ENCODE data around the gene RAB44.
"Not testable (repeated sequence)": the region's sequence is repeated elsewhere in the genome, so short reads cannot be mapped to it uniquely, and the experiment has no call there.

The RAB44 gene

DNA sequence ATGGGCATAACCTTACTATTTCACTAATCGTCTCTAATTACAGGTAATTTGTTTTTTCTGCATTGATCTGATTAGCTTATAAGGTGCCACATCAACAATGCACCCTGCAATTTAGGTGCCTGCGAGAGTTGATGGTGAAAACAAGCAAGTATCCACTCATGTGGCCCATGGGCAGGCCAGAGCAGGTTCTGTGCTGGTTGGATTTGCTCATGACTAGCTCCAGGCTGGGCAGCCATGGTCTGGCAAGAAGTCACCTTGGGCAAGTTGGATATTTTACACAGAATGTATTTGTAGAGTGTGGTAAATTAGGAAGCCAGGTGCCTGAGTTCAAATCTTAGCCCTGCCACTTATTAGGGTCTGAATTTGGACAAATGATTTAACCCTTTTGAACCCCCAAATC is 25.3 kb downstream of the RAB44 start:
- ATAC-seq, result no peak
- no peak overlapping the region for H3K27ac Mint-ChIP-seq
- no peak overlapping the region for H3K4me3 Mint-ChIP-seq
- H3K36me3 Mint-ChIP-seq (ENCODE audit: low read depth), result no peaks in the 10 kb centered on the region
- peaks cover 25% of the 10 kb centered on the region for H3K4me1 Mint-ChIP-seq
- no peaks in the 10 kb centered on the region for H3K27me3 Mint-ChIP-seq
- no peaks in the 10 kb centered on the region for H3K9me3 Mint-ChIP-seq
- DNase-seq, result no peak

DNA sequence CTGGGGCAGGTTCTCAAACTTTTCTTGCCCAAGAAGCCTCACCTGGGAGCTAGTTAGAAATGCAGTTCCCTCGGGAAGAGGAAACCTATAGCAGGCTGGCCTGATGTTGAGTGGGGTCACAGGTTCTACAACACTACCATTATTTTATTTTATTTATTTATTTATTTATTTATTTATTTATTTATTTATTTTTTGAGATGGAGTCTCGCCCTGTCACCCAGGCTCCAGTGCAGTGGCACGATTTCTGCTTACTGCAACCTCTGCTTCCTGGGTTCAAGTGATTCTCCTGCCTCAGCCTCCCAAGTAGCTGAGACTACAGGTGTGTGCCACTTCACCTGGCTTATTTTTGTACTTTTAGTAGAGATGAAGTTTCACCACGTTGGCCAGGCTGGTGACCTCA is 26.4 kb downstream of the RAB44 start:
- not testable (repeated sequence) for H3K9me3 Mint-ChIP-seq; H3K27me3 Mint-ChIP-seq; DNase-seq; H3K27ac Mint-ChIP-seq; ATAC-seq; H3K4me3 Mint-ChIP-seq; H3K36me3 Mint-ChIP-seq (ENCODE audit: low read depth)
- H3K4me1 Mint-ChIP-seq, result peaks cover 31% of the 10 kb centered on the region

DNA sequence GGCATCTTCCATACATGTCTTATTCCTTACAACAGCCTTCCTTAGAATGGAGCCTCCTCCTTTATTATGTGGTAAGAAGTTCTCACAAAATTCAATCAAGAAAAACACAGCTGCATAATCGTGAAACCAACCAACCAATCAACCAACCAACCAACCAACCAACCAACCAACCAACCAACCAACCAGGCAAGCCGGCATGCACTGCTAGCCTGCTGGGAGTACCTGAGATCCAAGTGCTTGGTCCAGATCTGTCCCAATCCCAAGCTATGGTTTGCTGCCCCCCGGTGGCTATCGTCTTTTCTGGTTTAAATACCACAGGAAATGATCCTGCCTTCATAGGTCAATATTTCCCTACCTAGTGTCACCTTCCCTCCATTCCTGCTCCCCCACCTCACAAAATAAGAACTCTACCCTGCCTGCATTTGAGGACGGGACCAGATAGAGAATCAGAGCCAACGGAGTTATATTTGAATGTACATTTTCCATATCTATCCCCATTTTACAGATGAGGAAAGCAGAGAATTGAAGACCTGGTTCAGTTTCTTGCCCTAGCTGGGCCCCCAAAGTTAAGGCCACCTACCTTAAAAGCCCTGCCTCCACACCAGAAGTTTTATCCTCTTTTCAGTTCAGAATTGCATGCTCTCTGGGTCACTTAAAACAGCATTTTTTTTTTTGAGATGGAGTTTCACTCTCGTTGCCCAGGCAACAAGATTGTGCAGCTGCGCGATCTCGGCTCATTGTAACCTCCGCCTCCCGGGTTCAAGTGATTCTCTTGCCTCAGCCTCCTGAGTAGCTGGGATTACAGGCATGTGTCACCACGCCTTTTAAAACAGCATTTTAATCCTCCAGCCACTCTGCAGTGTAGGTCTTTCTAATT is 27.1 kb downstream of the RAB44 start:
- Mint-ChIP-seq H3K27ac (no peak overlapping the region), H3K27me3 (no peaks in the 10 kb centered on the region), H3K9me3 (no peaks in the 10 kb centered on the region), H3K4me3 (no peak overlapping the region), H3K4me1 (peaks cover 31% of the 10 kb centered on the region), H3K36me3 (ENCODE audit: low read depth) (no peaks in the 10 kb centered on the region)
- DNase-seq, result peak; percentile 73
- peak; percentile 37 for ATAC-seq

DNA sequence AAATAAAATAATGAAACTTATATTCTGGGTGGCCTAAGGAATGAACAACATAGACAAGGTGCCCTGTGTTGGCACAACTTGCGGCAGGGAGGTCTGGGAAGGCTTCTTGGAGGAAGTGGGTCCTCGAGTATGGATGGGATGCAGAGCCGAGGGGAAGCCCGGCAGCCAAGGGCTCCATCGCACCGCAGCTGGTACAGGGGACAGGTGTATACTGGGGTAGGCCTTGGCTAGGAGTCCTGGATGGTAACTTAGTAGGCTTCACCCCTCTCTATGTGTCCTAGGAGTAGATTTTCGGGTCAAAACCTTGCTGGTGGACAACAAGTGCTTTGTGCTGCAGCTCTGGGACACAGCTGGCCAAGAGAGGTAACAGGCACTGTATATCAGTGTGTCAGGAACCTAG is 28.0 kb downstream of the RAB44 start:
- Mint-ChIP-seq H3K4me3 (no peak overlapping the region), H3K27ac (peak overlapping the region; percentile 40), H3K27me3 (no peaks in the 10 kb centered on the region), H3K9me3 (no peaks in the 10 kb centered on the region), H3K4me1 (peaks cover 31% of the 10 kb centered on the region), H3K36me3 (ENCODE audit: low read depth) (no peaks in the 10 kb centered on the region)
- DNase-seq (no peak), ATAC-seq (no peak)

DNA sequence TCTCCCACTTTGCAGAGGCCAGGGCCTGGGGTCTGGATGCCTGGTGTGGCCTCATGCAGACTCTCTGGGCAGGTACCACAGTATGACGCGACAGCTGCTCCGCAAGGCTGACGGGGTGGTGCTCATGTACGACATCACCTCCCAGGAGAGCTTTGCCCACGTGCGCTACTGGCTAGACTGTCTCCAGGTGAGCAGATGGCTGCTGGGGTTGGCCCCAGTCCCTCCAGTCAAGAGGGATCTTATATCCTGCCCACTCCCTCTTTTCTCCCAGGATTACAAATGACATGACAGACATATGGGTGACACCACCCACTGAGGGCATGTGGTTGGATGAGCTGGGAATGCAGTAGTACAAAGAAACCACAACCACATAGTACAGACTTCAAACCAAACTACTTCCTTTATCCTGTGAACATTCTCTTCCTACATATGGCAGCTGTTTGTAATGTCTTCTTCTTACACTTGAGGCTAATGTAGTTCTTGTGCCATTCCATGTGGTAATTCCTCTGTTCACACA is 29.9 kb downstream of the RAB44 start:
- Mint-ChIP-seq H3K4me3 (no peak overlapping the region), H3K36me3 (ENCODE audit: low read depth) (no peaks in the 10 kb centered on the region), H3K9me3 (no peaks in the 10 kb centered on the region), H3K27me3 (no peaks in the 10 kb centered on the region), H3K4me1 (peaks cover 31% of the 10 kb centered on the region), H3K27ac (no peak overlapping the region)
- ATAC-seq (peak; percentile 23), DNase-seq (no peak)

DNA sequence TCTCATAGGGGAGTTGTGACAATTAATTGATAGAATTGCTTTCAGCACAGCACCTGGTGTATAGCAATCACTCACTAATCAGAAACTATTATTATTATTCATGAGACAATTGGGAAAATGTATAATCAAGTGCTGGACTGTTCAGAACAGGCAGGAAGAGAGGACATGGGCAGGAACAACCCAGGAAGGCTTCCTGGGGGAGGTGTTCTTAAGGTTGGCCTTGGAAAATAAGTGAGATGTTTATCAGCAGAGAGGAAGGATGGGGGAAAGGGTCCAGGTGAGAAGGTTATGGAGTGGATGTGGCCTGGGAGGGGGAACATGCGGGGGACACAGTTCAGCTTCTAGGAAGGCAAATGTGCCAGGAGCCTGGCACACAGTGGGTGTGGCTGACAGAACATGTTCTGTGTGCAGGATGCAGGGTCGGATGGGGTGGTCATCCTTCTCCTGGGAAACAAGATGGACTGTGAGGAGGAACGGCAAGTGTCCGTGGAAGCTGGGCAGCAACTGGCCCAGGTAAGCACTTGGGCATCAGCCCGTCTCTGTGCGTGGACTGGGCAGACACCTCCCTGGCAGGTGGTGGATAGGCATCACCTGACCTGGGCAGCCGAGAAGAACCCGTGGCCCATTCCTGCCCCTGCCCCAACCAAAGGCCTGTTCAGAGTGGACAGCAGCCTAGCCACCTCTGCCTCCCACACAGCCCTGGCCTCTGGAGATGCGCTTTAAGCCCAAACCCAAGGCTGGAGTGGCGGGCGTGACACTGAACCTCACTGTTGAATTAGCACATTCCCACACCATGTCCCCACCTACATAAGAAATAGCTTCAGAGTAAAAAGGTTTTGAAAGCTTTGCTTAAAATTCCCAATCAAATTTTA is 30.9 kb downstream of the RAB44 start:
- DNase-seq (no peak), ATAC-seq (no peak)
- Mint-ChIP-seq H3K4me3 (no peak overlapping the region), H3K27me3 (no peaks in the 10 kb centered on the region), H3K9me3 (no peaks in the 10 kb centered on the region), H3K27ac (no peak overlapping the region), H3K36me3 (ENCODE audit: low read depth) (no peaks in the 10 kb centered on the region), H3K4me1 (peaks cover 35% of the 10 kb centered on the region)

DNA sequence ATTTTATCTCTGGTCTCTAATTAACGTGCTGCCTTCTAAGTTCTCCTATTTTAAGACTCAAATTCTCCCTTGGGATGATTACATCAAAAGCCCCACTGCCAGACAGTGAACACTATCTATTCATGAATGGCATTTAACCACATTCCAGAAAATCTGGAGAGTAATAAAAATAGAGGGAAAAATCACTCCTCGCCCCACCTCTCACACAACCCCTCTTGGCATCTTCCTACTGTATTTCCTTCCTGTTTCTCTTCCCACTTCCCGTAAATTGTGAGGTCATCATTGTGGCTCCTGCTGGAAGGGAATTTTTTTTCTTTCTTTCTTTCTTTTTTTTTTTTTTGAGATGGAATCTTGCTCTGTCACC is 31.5 kb downstream of the RAB44 start:
- Mint-ChIP-seq H3K9me3 (no peaks in the 10 kb centered on the region), H3K4me3 (no peak overlapping the region), H3K36me3 (ENCODE audit: low read depth) (no peaks in the 10 kb centered on the region), H3K4me1 (peaks cover 37% of the 10 kb centered on the region), H3K27me3 (no peaks in the 10 kb centered on the region), H3K27ac (no peak overlapping the region)
- DNase-seq (no peak), ATAC-seq (no peak)

DNA sequence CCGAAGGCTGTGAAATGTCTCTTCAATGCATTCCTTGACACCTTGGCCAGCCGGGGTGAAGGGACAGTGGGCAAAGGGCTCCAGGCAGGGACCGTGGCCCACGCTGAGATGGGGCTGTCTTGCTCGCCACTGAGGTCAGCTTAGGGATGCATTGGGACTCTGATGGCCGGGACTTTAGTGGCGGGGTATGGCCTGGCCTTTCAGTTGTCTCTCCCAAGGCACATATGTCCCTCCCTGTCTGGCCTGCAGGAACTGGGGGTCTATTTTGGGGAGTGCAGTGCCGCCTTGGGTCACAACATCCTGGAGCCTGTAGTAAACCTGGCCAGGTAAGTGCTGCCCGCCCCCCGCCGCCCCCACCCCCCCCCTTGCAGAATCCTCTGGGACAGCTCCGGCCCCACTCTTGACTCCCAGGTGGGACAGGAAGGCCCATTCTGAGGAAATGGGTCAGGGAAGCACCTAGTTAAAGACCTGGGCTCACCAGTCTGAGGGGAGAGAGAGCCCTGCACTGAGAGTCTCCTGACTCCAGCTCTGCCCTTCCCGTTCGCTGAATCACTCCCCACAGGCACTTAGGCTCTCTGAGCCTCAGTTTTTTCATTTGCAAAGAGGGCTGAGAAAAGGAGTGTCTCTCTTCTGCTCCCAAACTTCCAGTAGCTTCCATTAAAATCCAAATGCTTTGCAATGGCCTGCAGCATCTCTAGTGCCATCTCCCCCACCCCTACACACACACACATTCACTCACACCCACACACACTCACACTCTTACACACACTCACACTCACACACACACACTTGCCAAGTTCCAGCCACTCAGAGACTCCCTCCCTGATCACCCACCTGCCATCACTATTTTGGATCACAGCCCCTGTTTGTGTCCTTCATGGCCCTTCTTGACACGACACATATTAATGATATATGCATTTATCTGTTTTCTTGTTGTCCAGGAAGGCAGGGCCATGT is 33.1 kb downstream of the RAB44 start:
- no peak for DNase-seq
- Mint-ChIP-seq H3K27me3 (no peaks in the 10 kb centered on the region), H3K9me3 (no peaks in the 10 kb centered on the region), H3K27ac (no peak overlapping the region), H3K36me3 (ENCODE audit: low read depth) (no peaks in the 10 kb centered on the region), H3K4me1 (peaks cover 34% of the 10 kb centered on the region), H3K4me3 (no peak overlapping the region)
- ATAC-seq, result no peak

DNA sequence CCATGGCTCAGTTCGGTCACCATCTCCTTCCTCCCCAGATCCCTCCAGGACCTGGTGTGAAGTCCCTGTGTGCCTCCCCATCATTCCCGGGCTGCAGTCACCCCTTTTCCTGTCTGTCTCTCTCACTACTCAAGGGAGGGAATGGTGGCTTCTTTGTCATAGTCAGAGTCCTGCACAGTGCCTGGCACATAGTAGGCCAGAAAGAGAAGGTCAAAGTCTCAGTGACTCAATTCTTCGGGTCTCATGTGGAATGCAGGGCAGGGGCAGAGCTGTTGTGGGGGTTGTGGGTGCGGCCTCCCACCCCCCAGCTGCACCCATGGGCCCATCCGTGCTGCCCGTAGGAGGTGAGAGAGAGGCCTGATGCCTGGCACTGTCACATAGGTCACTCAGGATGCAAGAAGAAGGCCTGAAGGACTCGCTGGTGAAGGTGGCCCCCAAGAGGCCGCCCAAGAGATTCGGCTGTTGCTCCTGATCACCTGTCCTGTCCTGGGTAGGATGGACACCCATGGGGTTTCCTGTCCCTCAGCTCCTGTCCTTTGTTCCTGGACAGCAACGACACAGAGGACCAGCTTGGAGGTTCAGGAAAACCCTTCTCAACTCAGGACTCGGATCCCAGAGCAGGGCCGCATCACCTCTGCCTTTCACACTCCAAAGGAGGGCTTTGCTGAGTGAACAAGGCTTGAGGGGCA is 34.1 kb downstream of the RAB44 start:
- Mint-ChIP-seq H3K9me3 (no peaks in the 10 kb centered on the region), H3K27me3 (no peaks in the 10 kb centered on the region), H3K27ac (no peak overlapping the region), H3K36me3 (ENCODE audit: low read depth) (no peaks in the 10 kb centered on the region), H3K4me3 (no peak overlapping the region), H3K4me1 (peaks cover 27% of the 10 kb centered on the region)
- ATAC-seq, result no peak
- no peak for DNase-seq

DNA sequence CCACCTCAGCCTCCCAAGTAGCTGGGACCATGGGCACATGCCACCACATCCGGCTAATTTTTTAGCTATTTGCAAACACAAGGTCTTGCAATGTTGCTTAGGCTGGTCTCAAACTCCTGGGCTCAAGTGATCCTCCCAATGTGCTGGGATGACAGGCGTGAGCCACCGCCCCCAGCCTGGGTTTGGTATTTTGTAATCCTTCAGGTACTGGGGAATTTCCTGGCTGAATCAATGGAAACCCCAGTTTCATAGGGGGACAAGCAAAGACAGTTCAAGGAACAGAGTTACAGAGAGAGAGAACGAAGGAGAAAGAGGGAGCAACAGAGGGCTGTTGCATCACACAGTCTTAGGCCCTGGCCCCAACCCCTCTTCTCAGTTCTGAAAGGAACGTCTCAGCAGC is 35.7 kb downstream of the RAB44 start:
- no peaks in the 10 kb centered on the region for H3K36me3 Mint-ChIP-seq (ENCODE audit: low read depth)
- no peak overlapping the region for H3K27ac Mint-ChIP-seq
- no peak for ATAC-seq
- DNase-seq, result no peak
- no peaks in the 10 kb centered on the region for H3K9me3 Mint-ChIP-seq
- H3K4me1 Mint-ChIP-seq, result peaks cover 16% of the 10 kb centered on the region
- no peaks in the 10 kb centered on the region for H3K27me3 Mint-ChIP-seq
- no peak overlapping the region for H3K4me3 Mint-ChIP-seq

DNA sequence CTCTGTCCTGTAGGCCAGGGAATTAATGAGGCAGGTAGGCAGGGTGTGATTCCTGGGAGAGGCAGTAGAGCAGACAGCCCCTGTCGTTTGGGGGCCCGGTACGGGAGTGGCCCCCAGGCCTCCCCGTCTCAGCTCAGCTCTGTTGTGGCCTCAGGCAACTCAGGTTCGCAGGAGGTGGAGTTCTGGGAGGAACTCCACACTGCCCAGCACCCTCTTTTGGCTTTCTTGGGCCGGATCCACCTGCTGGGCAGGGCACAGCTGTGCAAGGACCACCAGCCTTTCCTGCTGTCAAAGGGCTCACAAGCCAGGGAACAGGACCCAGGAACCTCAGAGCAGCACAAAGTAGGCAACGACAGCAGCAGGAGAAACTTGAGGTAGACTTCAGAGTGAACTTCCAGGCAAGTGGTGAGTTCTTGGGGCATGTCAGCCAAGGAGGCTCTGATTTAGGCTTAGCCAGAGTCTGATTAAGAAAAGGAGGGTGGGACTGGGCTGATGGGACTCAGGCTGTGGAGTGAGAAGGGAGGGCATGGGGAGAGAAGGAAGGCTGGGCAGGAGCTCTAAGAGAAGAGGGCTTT is 36.9 kb downstream of the RAB44 start:
- no peaks in the 10 kb centered on the region for H3K9me3 Mint-ChIP-seq
- H3K4me3 Mint-ChIP-seq, result peak overlapping the region; percentile 29
- H3K4me1 Mint-ChIP-seq, result peaks cover 14% of the 10 kb centered on the region
- H3K27ac Mint-ChIP-seq, result peak overlapping the region; percentile 76
- no peaks in the 10 kb centered on the region for H3K27me3 Mint-ChIP-seq
- ATAC-seq (no peak), DNase-seq (no peak)
- H3K36me3 Mint-ChIP-seq (ENCODE audit: low read depth), result no peaks in the 10 kb centered on the region

DNA sequence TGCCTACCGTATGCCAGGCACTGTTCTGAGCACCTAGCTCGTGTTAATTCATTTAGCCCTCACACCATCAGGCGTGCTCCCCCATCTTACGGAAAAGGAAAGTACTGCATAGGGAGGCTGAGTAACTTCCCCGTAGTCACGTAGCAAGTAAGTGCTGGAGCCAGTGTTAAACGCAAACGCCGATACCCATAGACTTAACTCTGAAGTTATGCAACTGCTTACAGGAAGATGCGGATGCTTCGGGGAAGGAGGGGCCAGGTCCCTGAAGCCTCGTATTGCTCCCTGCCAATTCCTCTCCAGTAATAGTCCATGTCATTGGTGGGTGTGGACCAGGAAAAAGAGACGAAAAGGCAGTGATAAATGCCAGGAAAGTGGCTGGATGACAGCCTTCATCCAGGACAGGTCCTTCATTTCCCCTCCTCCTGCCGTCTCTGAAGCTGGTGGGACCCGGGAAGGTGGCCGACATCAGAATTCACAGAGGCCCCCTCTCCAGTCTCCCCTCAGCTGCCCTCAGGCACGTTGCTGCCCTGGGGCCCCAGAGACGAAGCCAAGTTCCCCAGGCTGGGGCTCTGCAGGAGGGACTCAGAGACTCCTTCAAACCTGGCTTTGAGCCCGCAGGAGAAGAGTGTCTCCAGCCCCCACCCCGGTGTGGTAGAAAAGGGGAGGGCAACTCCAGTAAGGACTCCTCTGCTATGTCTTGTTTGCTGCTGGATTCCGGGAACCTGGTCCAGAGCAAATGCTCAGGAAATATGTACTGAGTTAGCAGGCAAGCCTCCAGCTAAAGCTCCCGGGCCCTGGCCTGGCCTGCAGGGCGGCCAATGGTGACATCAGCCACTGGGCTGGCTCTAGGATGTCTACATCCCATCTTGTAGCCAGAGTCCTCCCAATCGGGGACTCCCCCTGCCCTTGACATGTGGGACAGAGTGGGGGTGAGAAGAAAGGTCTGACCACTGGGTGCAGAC is 37.8 kb downstream of the RAB44 start:
- peak overlapping the region; percentile 76 for H3K27ac Mint-ChIP-seq

More for the DNA sequence above, 37.8 kb downstream of the RAB44 start:
- peak overlapping the region; percentile 29 for H3K4me3 Mint-ChIP-seq
- H3K4me1 Mint-ChIP-seq, result peaks cover 18% of the 10 kb centered on the region
- no peaks in the 10 kb centered on the region for H3K9me3 Mint-ChIP-seq
- H3K27me3 Mint-ChIP-seq, result no peaks in the 10 kb centered on the region
- DNase-seq (peak; percentile 32), ATAC-seq (peak; percentile 82)
- no peaks in the 10 kb centered on the region for H3K36me3 Mint-ChIP-seq (ENCODE audit: low read depth)
